Coronary artery (tissue), 2 donors: Measurements from ENCODE around the gene NUAK1.

ENCODE experiments used
- DNase-seq: peaks from one replicate; pipeline ENCODE4 v3.0.0-alpha.2; 2017; ENCODE audit warnings: low spot score
- H3K27ac ChIP-seq, 2 donors: fragments of 200-600 bp; sonication (generic); one replicate each; pipeline ENCODE4 v1.5.1; 2016 to 2019
- H3K4me3 ChIP-seq: fragments of 200-600 bp; sonication (generic); 2 replicates; pipeline ENCODE4 v1.5.1; 2016; ENCODE audit warnings: mild to moderate bottlenecking, moderate library complexity
- TF ChIP-seq, protein P1 (sequence below): fragments of 200-600 bp; sonication (generic); IDR thresholded peaks from one replicate; pipeline ENCODE4 v1.5.1; 2019; ENCODE audit warnings: antibody characterized with exemption

Gene NUAK1

DNA sequence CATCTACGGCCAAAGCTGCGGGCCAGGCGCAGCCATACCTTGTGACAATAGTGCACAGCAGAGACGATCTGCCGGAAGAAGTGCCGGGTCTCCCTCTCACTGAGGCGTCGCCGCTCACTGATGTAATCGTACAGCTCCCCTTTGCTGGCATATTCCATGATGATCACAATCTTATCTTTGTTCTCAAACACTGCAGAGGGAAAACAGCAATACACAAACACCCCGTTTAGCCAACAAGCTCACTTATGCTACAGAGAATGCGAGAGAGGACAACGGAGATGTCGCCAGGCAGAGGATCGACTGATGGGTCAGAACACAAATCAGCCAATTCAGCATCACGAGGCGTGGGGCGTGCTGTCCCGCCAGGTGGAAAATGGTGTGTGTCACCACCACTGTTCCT is 52.1 kb downstream of the NUAK1 start:
- Histone ChIP-seq H3K4me3 (no peak overlapping the region), H3K27ac (peak overlapping the region in 1 of 2 donors; percentile 96)
- TF ChIP-seq, protein P1, sequence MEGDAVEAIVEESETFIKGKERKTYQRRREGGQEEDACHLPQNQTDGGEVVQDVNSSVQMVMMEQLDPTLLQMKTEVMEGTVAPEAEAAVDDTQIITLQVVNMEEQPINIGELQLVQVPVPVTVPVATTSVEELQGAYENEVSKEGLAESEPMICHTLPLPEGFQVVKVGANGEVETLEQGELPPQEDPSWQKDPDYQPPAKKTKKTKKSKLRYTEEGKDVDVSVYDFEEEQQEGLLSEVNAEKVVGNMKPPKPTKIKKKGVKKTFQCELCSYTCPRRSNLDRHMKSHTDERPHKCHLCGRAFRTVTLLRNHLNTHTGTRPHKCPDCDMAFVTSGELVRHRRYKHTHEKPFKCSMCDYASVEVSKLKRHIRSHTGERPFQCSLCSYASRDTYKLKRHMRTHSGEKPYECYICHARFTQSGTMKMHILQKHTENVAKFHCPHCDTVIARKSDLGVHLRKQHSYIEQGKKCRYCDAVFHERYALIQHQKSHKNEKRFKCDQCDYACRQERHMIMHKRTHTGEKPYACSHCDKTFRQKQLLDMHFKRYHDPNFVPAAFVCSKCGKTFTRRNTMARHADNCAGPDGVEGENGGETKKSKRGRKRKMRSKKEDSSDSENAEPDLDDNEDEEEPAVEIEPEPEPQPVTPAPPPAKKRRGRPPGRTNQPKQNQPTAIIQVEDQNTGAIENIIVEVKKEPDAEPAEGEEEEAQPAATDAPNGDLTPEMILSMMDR, result no peak
- DNase-seq, result no peak

DNA sequence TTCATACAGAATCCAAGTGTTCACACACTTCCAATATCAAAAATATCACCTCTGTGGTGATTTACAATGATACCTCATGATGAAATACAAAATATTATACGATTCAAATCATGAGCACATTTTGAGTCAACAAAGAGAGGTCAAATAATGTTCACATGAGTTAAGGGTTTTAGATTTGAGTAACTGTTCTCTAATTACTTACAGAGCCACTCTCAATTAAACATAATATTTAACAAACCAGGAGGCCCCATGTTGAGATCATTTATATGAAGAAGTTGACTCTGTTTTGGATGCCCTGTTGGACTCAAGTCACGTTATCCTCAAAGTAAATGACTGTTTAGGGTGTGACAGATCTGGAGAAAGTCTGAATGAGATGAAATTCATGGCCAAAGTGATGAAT is 53.5 kb downstream of the NUAK1 start:
- DNase-seq, result no peak
- TF ChIP-seq, protein P1, result no peak
- H3K4me3 ChIP-seq, result no peak overlapping the region
- H3K27ac ChIP-seq, result peak overlapping the region; percentile 57 to 94

DNA sequence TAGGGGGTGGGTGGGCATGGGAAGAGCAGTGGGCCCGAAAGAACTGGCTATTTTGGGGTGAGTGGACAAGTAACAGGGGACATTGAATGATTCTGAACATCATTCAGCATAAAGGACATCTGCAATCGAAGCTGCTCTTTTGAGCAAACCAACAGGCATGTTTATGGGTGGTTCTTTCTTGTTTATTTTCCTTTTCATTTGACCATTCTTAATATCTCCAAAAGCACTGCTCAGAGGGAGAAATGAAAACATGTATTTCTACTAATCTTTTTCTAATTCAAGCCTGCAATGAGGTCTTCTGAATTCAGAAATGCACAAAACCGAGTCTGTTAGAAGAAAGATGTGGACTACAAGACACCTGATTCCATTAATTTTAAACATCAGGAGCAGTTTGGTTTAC is 54.0 kb downstream of the NUAK1 start:
- peak overlapping the region; percentile 19 for H3K4me3 ChIP-seq
- H3K27ac ChIP-seq, result peak overlapping the region; percentile 57 to 94
- no peak for DNase-seq
- TF ChIP-seq, protein P1, result no peak

DNA sequence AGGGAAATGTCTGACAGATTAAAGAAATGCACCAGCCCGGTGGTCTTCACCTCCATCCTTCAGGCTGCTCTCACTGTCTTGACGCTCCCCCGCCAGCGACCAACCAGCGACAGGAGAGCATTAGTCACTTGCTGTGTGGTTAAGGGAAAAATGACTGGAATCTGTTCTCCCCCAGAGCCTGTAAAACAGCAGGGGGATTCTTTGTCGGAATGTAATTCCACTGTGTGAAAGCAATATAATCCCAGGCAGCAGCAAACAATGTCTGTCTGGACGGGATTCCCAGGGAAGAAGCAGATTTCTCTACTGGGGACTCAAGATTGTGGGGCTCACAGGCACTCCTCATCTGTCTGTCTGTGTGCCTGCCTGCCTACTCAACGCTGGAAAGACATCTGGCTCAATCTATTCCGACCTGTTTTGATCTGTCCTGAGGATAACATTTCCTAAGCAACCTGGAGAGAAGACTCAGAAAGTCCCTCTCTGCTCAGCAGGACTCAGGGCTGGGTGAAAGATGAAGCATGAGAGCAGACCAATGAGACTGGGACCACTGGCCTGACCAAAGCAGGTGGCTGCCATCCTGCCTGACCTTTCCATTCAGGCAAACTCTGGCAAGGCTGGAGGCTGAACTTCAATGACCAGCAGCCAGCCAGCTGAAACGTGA is 54.6 kb downstream of the NUAK1 start:
- peak overlapping the region; percentile 57 to 94 for H3K27ac ChIP-seq
- DNase-seq, result no peak
- TF ChIP-seq, protein P1, result no peak
- H3K4me3 ChIP-seq, result peak overlapping the region; percentile 19

DNA sequence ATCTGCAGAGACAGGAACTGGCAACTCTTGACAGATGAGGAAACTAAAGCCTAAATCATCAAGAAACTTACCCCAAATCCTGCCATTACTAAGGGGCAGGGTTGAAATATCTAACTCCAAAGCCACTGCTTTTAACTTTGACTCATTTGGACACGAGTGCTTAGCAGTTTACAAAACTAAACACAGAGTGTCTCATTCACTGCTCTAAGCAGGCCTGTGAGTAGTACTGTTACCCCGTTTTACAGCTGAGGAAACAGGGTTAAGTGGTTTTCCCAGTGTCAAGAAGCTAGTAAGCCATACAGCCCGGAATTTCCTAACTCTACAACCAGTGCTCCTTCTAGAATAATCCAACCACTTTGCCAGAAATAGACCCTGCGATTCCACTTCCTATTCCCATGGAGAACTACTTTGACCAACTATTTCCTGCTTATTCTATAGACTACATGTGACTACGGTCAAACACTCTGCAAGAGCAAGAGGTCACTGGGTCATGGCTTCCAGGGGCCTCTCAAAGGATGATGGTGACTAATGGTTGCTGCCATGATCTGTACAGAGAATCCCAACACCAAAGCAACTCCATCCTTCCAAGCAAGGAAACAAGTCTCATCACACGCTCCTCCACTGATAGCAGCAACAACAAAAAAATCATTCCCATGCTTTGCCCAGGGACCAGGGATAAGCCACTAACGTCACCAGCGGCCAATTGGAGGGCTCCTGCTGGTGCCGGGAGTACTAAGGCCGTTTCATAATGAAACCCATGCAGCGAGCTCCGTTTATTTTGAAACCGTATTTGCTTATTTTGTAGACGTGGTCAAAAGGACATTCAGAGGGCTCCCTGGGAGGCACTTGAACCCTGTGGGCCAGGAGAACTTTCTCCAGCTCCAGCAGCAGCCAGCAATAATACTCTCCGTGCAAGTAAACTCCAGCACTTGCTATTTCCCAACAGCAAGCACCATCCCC is 56.3 kb downstream of the NUAK1 start:
- no peak for DNase-seq

DNA sequence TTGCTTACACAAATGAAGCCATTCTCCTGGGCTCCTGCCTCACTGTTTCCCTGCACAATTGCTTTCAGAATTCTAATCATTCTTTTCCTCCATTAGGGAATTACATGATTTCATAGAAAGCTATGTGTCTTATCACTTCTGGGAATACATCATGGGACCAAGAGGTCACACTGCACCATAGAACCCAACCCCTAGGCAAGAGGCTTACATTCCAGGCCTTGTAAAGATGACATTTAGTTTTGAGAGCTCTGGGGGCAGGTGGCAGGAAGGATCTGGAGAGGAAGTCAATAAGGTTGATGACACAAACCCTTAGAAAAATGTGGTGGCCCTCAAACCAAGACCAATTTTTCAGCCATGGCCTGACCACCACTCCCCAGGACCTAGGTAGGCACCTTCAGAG is 57.1 kb downstream of the NUAK1 start:
- H3K4me3 ChIP-seq, result no peak overlapping the region
- TF ChIP-seq, protein P1, result no peak
- no peak for DNase-seq
- H3K27ac ChIP-seq, result peak overlapping the region; percentile 57 to 94

More for the DNA sequence above, 56.3 kb downstream of the NUAK1 start:
- peak overlapping the region; percentile 6 for H3K4me3 ChIP-seq
- TF ChIP-seq, protein P1, result no peak
- peak overlapping the region; percentile 57 to 94 for H3K27ac ChIP-seq
